Inferior parietal cortex (tissue), 1 donor: Measurements from ENCODE around the gene PLXNB2.
A peak's percentile ranks its signal among the peaks of the same experiment; 100 is the strongest.

Experiments
- DNase-seq: peaks from one replicate; pipeline ENCODE4 v3.0.0-alpha.2; 2016; ENCODE audit errors: extremely low spot score

PLXNB2 gene

GRCh38 chr22:50252082-50253045 is 55.1 kb downstream of the PLXNB2 start:
- DNase-seq = no peak

- no peak for DNase-seq
Measured at GRCh38 chr22:50251477-50252081, 55.9 kb downstream of the PLXNB2 start.

- no peak for DNase-seq
Measured at GRCh38 chr22:50250555-50251476, 56.6 kb downstream of the PLXNB2 start, which contains the start of gene HDAC10. Gene HDAC10 (minus strand): TSS chr22:50251265. CDS start chr22:50251032, 233 bp downstream.

GRCh38 chr22:50250249-50250554 is 57.2 kb downstream of the PLXNB2 start:
- DNase-seq = no peak

- DNase-seq = no peak
Measured at GRCh38 chr22:50249341-50250248, 57.9 kb downstream of the PLXNB2 start.

GRCh38 chr22:50248196-50249081 is 59.0 kb downstream of the PLXNB2 start:
- no peak for DNase-seq

- DNase-seq = no peak
Measured at GRCh38 chr22:50247748-50248147, 59.7 kb downstream of the PLXNB2 start.

GRCh38 chr22:50246242-50247175 is 60.9 kb downstream of the PLXNB2 start:
- no peak for DNase-seq

GRCh38 chr22:50245214-50246072 is 62.0 kb downstream of the PLXNB2 start:
- no peak for DNase-seq

GRCh38 chr22:50244420-50245213 is 62.8 kb downstream of the PLXNB2 start, which contains the start of gene TUBGCP6:
Gene TUBGCP6 (minus strand): TSS chr22:50245023. CDS start chr22:50244459, 564 bp downstream.
- DNase-seq = peak; percentile 96

GRCh38 chr22:50243685-50244419 is 63.6 kb downstream of the PLXNB2 start:
- no peak for DNase-seq

- DNase-seq = no peak
Measured at GRCh38 chr22:50242406-50242949, 65.0 kb downstream of the PLXNB2 start.

- DNase-seq = no peak
Measured at GRCh38 chr22:50238755-50239154, 68.7 kb downstream of the PLXNB2 start.

- no peak for DNase-seq
Measured at GRCh38 chr22:50236731-50237409, 70.6 kb downstream of the PLXNB2 start.

GRCh38 chr22:50233223-50233622 is 74.2 kb downstream of the PLXNB2 start:
- DNase-seq = no peak
